ENCODE data around the gene EDDM3A.

DNA sequence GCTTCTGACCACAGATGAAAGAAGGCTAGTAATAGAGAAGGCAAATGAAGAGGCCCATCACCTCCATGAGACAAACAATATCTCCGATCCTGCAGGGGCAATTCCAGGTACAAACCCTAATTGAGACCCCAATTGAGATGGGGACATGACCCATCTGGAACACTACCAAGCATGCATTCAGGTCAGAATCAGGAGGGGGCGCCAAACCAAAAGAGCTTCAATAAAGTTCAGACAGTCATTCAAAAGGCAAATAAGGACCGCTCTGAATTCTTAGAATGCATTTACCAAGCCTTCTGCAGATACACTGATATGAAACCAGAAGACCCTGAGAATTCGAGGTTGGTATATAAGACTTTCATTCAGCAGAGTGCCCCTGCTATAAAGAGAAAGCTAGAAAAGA, 12.3 kb downstream of the EDDM3A start:
- TF ChIP-seq, protein P1, sequence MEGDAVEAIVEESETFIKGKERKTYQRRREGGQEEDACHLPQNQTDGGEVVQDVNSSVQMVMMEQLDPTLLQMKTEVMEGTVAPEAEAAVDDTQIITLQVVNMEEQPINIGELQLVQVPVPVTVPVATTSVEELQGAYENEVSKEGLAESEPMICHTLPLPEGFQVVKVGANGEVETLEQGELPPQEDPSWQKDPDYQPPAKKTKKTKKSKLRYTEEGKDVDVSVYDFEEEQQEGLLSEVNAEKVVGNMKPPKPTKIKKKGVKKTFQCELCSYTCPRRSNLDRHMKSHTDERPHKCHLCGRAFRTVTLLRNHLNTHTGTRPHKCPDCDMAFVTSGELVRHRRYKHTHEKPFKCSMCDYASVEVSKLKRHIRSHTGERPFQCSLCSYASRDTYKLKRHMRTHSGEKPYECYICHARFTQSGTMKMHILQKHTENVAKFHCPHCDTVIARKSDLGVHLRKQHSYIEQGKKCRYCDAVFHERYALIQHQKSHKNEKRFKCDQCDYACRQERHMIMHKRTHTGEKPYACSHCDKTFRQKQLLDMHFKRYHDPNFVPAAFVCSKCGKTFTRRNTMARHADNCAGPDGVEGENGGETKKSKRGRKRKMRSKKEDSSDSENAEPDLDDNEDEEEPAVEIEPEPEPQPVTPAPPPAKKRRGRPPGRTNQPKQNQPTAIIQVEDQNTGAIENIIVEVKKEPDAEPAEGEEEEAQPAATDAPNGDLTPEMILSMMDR (IDR thresholded peaks at IDR 0.05) = no peak
- TF ChIP-seq POLR2A (IDR thresholded peaks at IDR 0.05) = no peak
